ENCODE data around the gene KLK3.

DNA sequence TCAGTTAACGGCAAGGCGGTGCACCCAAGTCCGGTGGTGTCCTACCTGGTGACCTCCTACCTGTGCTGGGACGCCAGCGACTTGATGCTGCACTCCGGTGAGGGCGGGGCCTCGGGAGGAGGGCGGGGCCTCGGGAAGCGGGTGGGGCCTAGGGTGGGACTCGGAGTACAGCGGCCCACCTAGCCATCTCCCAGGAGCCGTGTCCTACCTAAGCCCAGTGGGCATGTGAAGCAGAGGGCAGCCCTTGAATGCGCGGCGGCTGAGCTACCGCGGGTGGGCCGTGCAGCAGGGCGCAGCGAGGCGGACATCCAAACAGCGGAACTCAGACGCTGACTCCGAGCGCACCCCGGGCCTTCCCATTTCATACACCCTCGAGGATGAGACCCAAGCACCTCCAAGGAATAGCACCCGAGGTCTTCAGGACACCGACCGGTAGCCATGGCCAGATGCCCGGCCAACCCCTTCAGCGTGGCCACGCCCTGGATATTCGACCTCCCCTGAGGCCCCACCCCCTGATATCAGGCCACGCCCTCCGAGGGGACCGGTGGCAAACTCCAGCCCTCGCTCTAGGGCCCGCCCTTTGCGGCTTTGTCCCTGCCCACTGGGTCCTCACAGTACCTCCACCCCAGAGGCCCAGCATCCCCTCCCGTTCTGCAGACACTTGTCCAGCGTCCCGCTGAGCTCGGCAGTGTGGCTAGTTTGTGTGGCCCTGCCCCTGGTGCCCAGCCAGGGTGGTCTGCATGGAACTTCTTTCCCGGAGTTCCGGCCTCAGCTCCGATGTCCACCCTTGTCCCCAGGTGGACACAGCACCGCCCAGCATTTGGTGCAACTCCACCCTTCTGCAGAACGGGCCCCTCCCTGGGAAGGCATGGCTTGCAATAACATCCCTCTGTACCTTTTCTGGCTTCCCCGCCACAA is 36.5 kb upstream of the KLK3 start:
- no peak for TF ChIP-seq POLR2A (IDR thresholded peaks at IDR 0.05)
- TF ChIP-seq CTCF (IDR thresholded peaks at IDR 0.05 in 4 of 5, conservative IDR thresholded peaks at IDR 0.05 in 1 of 5) = no peak
